ENCODE data around the gene CROCC.
"Not testable (repeated sequence)": the region's sequence is repeated elsewhere in the genome, so short reads cannot be mapped to it uniquely, and the experiment has no call there.

CROCC gene

GRCh38 chr1:16893796-16894195, 27.9 kb upstream of the CROCC start:
- H3K27ac Mint-ChIP-seq = peak overlapping the region; percentile 100
- H3K9me3 Mint-ChIP-seq; DNase-seq (ENCODE audit: low spot score in 2 of 2); ATAC-seq: not testable (repeated sequence)
- peaks cover 44% of the 10 kb centered on the region for H3K36me3 Mint-ChIP-seq
- peak overlapping the region; percentile 68 for H3K4me3 Mint-ChIP-seq
- H3K4me1 Mint-ChIP-seq = peaks cover 53% of the 10 kb centered on the region

DNA sequence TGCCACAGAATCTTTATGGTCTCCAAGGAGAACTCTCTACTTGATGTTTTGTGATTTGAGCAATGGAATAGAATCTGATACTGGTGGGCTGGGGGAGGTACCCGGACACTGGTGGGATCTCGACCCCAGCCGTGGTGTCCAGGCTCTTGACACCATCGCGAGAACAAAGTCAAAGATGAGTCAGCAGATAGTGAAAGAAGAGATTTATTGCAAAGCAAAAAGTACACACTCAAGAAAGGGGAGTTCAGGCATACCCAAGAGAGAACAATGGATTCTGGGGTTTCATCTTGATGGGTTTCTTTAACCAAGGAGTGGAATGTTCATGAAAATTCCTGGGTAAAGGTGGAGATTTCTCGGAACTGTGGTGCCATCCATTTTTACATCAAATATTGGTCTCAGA, 27.4 kb upstream of the CROCC start:
- H3K4me1 Mint-ChIP-seq = peaks cover 48% of the 10 kb centered on the region
- DNase-seq (ENCODE audit: low spot score in 2 of 2); H3K9me3 Mint-ChIP-seq; ATAC-seq: not testable (repeated sequence)
- peaks cover 39% of the 10 kb centered on the region for H3K36me3 Mint-ChIP-seq
- peak overlapping the region; percentile 100 for H3K27ac Mint-ChIP-seq
- H3K4me3 Mint-ChIP-seq = peak overlapping the region; percentile 68

DNA sequence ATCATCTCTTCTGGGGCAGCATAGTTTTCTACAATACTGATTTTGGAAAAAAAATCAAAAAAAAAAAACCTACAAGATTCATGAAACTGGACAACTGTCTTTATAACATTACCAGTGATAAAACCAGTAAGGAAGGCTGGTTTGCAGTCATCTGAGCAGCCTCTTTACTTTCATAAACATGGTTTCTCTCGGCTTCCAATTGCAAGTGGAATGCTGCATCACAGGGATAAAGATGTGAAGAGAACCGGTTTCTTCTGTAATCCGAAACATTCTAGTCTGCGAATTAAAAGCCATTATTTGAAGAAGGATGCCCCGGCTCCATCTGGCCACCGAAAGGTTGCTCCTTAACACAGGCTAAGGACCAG, 26.5 kb upstream of the CROCC start:
- H3K9me3 Mint-ChIP-seq; DNase-seq (ENCODE audit: low spot score in 2 of 2); ATAC-seq: not testable (repeated sequence)
- Mint-ChIP-seq H3K27ac (peak overlapping the region; percentile 100), H3K4me1 (peaks cover 40% of the 10 kb centered on the region), H3K4me3 (peak overlapping the region; percentile 68), H3K36me3 (peaks cover 35% of the 10 kb centered on the region)

DNA sequence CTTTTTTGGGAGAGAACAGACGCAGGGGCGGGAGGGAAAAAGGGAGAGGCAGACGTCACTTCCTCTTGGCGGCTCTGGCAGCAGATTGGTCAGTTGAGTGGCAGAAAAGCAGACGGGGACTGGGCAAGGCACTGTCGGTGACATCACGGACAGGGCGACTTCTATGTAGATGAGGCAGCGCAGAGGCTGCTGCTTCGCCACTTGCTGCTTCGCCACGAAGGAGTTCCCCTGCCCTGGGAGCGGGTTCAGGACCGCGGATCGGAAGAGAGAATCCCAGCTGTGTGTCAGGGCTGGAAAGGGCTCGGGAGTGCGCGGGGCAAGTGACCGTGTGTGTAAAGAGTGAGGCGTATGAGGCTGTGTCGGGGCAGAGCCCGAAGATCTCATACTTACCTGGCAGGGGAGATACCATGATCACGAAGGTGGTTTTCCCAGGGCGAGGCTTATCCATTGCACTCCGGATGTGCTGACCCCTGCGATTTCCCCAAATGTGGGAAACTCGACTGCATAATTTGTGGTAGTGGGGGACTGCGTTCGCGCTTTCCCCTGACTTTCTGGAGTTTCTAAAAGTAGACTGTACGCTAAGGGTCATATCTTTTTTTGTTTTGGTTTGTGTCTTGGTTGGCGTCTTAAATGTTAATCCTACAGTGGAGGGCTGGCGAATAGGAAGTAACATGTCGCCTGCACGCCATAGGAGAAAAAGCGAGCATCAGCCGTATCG, 26.0 kb upstream of the CROCC start, which contains the start of gene RNU1-2:
TSS of gene RNU1-2 (plus strand) at position 383 of the 718 bp plus-strand sequence.
- ATAC-seq (peak; percentile 100), DNase-seq (ENCODE audit: low spot score in 2 of 2) (peak; percentile 84 to 89)
- peak within 1 kb of the TSS; percentile 100 for H3K27ac Mint-ChIP-seq
- H3K4me1 Mint-ChIP-seq = peaks cover 42% of the 10 kb centered on the region
- H3K9me3 Mint-ChIP-seq = not testable (repeated sequence)
- peaks cover 35% of the 10 kb centered on the region for H3K36me3 Mint-ChIP-seq
- peak within 1 kb of the TSS; percentile 68 for H3K4me3 Mint-ChIP-seq

DNA sequence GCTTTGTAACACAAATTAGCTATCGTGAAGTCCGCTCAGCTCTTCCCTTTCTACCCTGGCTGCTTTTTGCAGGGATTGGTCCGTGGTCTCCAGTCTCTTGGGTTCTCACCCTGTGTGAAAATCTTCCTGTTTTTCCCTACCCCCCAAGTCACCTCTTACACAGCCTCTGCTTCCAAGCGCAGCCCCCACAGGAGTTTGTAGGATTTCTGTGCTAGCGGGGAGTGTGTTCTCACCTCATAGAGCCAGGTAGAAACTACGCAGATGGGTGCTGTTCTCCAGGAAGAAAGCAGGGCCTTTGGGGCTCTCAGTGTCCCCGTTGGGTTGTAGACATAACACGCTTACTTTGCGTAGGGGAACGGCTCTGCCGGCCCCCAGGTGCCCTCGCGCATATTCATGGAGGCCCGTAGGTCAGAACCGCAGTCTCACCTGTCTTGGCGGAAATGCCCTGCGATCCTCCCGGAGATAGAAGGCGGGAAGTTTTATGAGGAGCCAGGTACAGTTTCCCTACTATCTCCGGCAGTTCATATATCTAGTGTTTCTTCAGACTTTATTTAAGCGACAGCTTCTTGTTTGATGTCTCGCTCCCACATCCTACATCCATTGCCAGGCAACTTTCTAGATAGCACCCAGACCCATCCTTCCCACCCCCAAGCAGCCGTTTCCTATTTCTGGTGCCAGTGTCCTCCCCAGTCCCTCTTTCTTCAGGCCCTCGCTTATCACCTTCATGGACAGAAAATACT, 25.2 kb upstream of the CROCC start:
- H3K4me3 Mint-ChIP-seq = peak overlapping the region; percentile 68
- DNase-seq (ENCODE audit: low spot score in 2 of 2) = peak; percentile 66 to 85
- H3K4me1 Mint-ChIP-seq = peaks cover 49% of the 10 kb centered on the region
- H3K36me3 Mint-ChIP-seq = peaks cover 35% of the 10 kb centered on the region
- peak overlapping the region; percentile 100 for H3K27ac Mint-ChIP-seq
- not testable (repeated sequence) for H3K9me3 Mint-ChIP-seq, ATAC-seq

DNA sequence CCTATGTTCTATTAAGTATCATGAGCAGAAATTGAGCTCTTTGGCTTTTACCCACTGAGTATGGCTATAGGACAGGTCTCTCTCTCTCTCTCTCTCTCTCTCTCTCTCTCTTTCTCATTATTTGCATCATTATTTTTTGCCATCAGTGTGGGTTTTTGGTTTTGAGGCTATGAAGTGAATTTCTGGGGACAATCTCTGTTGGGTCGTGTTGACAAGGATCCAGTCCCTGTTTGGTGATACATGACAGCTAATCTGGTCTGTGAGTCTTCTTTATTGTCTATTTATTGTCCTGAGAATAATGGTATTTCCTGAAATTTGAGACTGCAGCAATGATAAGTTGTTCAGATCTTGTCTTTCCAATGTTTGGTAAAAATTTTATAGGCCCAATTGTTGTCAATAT, 24.1 kb upstream of the CROCC start:
- ATAC-seq; H3K9me3 Mint-ChIP-seq; DNase-seq (ENCODE audit: low spot score in 2 of 2): not testable (repeated sequence)
- Mint-ChIP-seq H3K4me3 (peak overlapping the region; percentile 68), H3K36me3 (peaks cover 35% of the 10 kb centered on the region), H3K27ac (peak overlapping the region; percentile 100), H3K4me1 (peaks cover 49% of the 10 kb centered on the region)

- H3K36me3 Mint-ChIP-seq = peaks cover 35% of the 10 kb centered on the region
- H3K27ac Mint-ChIP-seq = peak overlapping the region; percentile 100
- H3K4me3 Mint-ChIP-seq = peak overlapping the region; percentile 68
- ATAC-seq; H3K9me3 Mint-ChIP-seq; DNase-seq (ENCODE audit: low spot score in 2 of 2): not testable (repeated sequence)
- H3K4me1 Mint-ChIP-seq = peaks cover 56% of the 10 kb centered on the region
These were observed 23.4 kb upstream of the CROCC start for GRCh38 chr1:16898298-16898697.

DNA sequence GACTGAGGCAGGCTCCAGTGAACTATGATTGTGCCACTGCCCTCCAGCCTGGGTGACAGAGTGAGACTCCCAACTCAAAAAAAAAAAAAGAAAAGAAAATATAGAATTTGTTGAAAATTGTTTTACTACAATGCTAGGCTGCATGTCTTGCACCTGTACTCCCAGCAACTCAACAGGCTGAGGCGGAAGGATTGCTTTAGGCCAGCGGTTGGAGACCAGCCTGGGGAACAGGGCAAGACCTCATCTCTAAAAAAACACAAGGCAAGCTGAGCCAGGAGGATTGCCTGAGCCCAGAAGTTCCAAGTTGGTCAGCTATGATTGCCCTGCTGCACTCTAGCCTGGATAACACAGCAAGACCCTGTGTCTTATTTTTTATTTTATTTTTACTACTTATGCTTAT, 22.7 kb upstream of the CROCC start:
- Mint-ChIP-seq H3K36me3 (peaks cover 35% of the 10 kb centered on the region), H3K4me1 (peaks cover 62% of the 10 kb centered on the region)
- ATAC-seq; H3K9me3 Mint-ChIP-seq; H3K27ac Mint-ChIP-seq; H3K4me3 Mint-ChIP-seq; DNase-seq (ENCODE audit: low spot score in 2 of 2): not testable (repeated sequence)

- H3K4me1 Mint-ChIP-seq = peaks cover 54% of the 10 kb centered on the region
- peak overlapping the region; percentile 13 for H3K4me3 Mint-ChIP-seq
- no peaks in the 10 kb centered on the region for H3K9me3 Mint-ChIP-seq
- H3K27ac Mint-ChIP-seq = no peak overlapping the region
- DNase-seq (ENCODE audit: low spot score in 2 of 2) (no peak), ATAC-seq (no peak)
- peaks cover 26% of the 10 kb centered on the region for H3K36me3 Mint-ChIP-seq
These were observed 21.0 kb upstream of the CROCC start for GRCh38 chr1:16900751-16901150.

GRCh38 chr1:16901371-16901770, 20.4 kb upstream of the CROCC start:
- H3K9me3 Mint-ChIP-seq; H3K27ac Mint-ChIP-seq; ATAC-seq; DNase-seq (ENCODE audit: low spot score in 2 of 2): not testable (repeated sequence)
- peaks cover 48% of the 10 kb centered on the region for H3K4me1 Mint-ChIP-seq
- peak overlapping the region; percentile 13 for H3K4me3 Mint-ChIP-seq
- peaks cover 20% of the 10 kb centered on the region for H3K36me3 Mint-ChIP-seq

DNA sequence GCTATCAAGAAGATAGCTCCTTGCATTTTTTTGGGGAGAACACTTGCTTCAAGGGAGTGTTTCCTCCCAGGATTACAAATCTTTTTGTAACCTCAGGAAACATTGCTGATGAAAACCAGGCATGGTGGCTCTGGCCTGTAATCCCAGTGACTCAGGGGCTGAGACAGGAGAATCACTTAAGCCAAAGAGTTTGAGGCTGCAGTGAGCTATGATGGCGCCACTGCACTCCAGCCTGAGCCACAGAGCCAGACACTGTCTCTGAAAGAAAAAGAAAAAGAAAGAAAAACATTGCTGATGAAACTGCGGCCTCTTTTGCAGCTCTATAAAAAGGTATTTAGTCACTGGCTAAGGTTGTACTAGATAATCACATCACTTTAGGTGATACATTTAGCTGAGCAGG, 18.7 kb upstream of the CROCC start:
- Mint-ChIP-seq H3K4me1 (peaks cover 39% of the 10 kb centered on the region), H3K27ac (no peak overlapping the region), H3K4me3 (no peak overlapping the region), H3K9me3 (no peaks in the 10 kb centered on the region), H3K36me3 (peaks cover 3% of the 10 kb centered on the region)
- ATAC-seq (no peak), DNase-seq (ENCODE audit: low spot score in 2 of 2) (no peak)

DNA sequence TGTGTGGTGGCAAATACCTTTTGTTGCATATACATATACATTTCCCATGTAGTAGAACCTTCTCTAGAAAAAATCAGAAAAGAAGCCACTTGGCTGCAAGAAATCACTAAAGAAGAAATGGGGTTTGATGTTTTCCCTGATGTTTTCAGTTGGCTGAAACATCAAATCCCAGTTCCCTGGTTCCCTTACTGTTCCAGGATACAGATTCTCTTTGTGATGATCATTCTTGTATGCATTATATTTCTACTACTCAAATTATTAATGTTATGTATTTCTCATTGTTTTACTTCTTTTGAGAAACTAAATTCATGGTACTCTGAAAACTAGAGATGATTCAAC, 18.3 kb upstream of the CROCC start:
- no peak for ATAC-seq
- H3K4me3 Mint-ChIP-seq = no peak overlapping the region

GRCh38 chr1:16904560-16905109, 17.1 kb upstream of the CROCC start:
- Mint-ChIP-seq H3K4me3 (no peak overlapping the region), H3K27ac (no peak overlapping the region), H3K36me3 (no peaks in the 10 kb centered on the region), H3K4me1 (peaks cover 45% of the 10 kb centered on the region), H3K9me3 (no peaks in the 10 kb centered on the region)
- DNase-seq (ENCODE audit: low spot score in 2 of 2) = peak; percentile 97 to 98
- ATAC-seq = peak; percentile 94

More for the DNA sequence above, 18.3 kb upstream of the CROCC start:
- no peaks in the 10 kb centered on the region for H3K9me3 Mint-ChIP-seq
- H3K4me1 Mint-ChIP-seq = peaks cover 38% of the 10 kb centered on the region
- no peak for DNase-seq (ENCODE audit: low spot score in 2 of 2)
- no peaks in the 10 kb centered on the region for H3K36me3 Mint-ChIP-seq
- no peak overlapping the region for H3K27ac Mint-ChIP-seq

- peaks cover 50% of the 10 kb centered on the region for H3K4me1 Mint-ChIP-seq
- ATAC-seq = peak; percentile 88
- no peaks in the 10 kb centered on the region for H3K9me3 Mint-ChIP-seq
- H3K4me3 Mint-ChIP-seq = no peak overlapping the region
- peak in 1 of 2 donors; percentile 70 for DNase-seq (ENCODE audit: low spot score in 2 of 2)
- H3K36me3 Mint-ChIP-seq = no peaks in the 10 kb centered on the region
- H3K27ac Mint-ChIP-seq = no peak overlapping the region
These were observed 16.4 kb upstream of the CROCC start for GRCh38 chr1:16905110-16905867.
